SU-DHL-6 (cell line): Measurements from ENCODE around the gene IP6K3.

Experiments used
- CTCF ChIP-seq: fragments of 200-600 bp; sonication (generic); IDR thresholded peaks from one replicate; pipeline ENCODE4 v1.5.1; 2017; ENCODE audit warnings: antibody characterized with exemption, mild to moderate bottlenecking, low read length, moderate library complexity; ENCODE audit not compliant: insufficient read depth, poor library complexity, severe bottlenecking
- EZH2phosphoT487 ChIP-seq: fragments of 200-600 bp; sonication (generic), shearing (Covaris generic); conservative IDR thresholded peaks from 2 replicates; pipeline ENCODE4 v1.6.1; 2018; ENCODE audit warnings: mild to moderate bottlenecking, antibody characterized with exemption, low read length, moderate library complexity, mixed read lengths

GRCh38 chr6:33774774-33775173, 28.1 kb upstream of the IP6K3 start:
- TF ChIP-seq CTCF, result no peak
- TF ChIP-seq EZH2phosphoT487, result no peak
